Activated effector memory CD4-positive, alpha-beta T cell treated with Interleukin-2 at 50 U/mL for 16 hours (primary cell): ENCODE data around the gene FAM83B.
"Not testable (repeated sequence)": the region's sequence is repeated elsewhere in the genome, so short reads cannot be mapped to it uniquely, and the experiment has no call there.

Experiments
- DNase-seq: peaks from one replicate; pipeline ENCODE4 v3.0.0-alpha.2; 2020

FAM83B gene

GRCh38 chr6:54846243-54846856, at the start of gene FAM83B:
Gene FAM83B, plus strand, starts transcription at chr6:54846771. Its CDS starts 23,476 bp downstream, at chr6:54870247.
- DNase-seq, result no peak

- not testable (repeated sequence) for DNase-seq
Measured at GRCh38 chr6:54796918-54797317, 49.7 kb upstream of the FAM83B start.

GRCh38 chr6:54800050-54800600, 46.4 kb upstream of the FAM83B start:
- no peak for DNase-seq

- no peak for DNase-seq
Measured at GRCh38 chr6:54801244-54801643, 45.3 kb upstream of the FAM83B start.

GRCh38 chr6:54801669-54802068, 44.9 kb upstream of the FAM83B start:
- DNase-seq, result no peak

GRCh38 chr6:54802775-54803634, 43.6 kb upstream of the FAM83B start:
- DNase-seq, result no peak

- no peak for DNase-seq
Measured at GRCh38 chr6:54805077-54805476, 41.5 kb upstream of the FAM83B start.

GRCh38 chr6:54810147-54810546, 36.4 kb upstream of the FAM83B start:
- DNase-seq, result no peak

GRCh38 chr6:54813892-54814291, 32.7 kb upstream of the FAM83B start:
- DNase-seq, result no peak

GRCh38 chr6:54817236-54817635, 29.3 kb upstream of the FAM83B start:
- DNase-seq, result no peak

- no peak for DNase-seq
Measured at GRCh38 chr6:54817834-54818233, 28.7 kb upstream of the FAM83B start.

- DNase-seq, result not testable (repeated sequence)
Measured at GRCh38 chr6:54824225-54824624, 22.3 kb upstream of the FAM83B start.

- DNase-seq, result no peak
Measured at GRCh38 chr6:54827010-54827409, 19.6 kb upstream of the FAM83B start.

- no peak for DNase-seq
Measured at GRCh38 chr6:54830216-54830615, 16.4 kb upstream of the FAM83B start.

- DNase-seq, result no peak
Measured at GRCh38 chr6:54835176-54835575, 11.4 kb upstream of the FAM83B start.

- no peak for DNase-seq
Measured at GRCh38 chr6:54846857-54847674, 495 bp downstream of the FAM83B start.

- DNase-seq, result no peak
Measured at GRCh38 chr6:54847799-54848597, 1.4 kb downstream of the FAM83B start.

GRCh38 chr6:54850114-54850513, 3.5 kb downstream of the FAM83B start:
- DNase-seq, result no peak

- DNase-seq, result no peak
Measured at GRCh38 chr6:54856129-54856528, 9.6 kb downstream of the FAM83B start.

GRCh38 chr6:54860132-54860531, 13.6 kb downstream of the FAM83B start:
- DNase-seq, result no peak

- no peak for DNase-seq
Measured at GRCh38 chr6:54860739-54861138, 14.2 kb downstream of the FAM83B start.

- DNase-seq, result no peak
Measured at GRCh38 chr6:54861905-54862616, 15.5 kb downstream of the FAM83B start.
